NCI-H2171 treated with DMSO at 0.1 percent for 48 hours (cell line): Measurements from ENCODE around the gene DCAF8L2.
"Not testable (repeated sequence)": the region's sequence is repeated elsewhere in the genome, so short reads cannot be mapped to it uniquely, and the experiment has no call there.

ENCODE experiments used
- DNase-seq: peaks from one replicate; lab custom pipeline; 2025; lab: John Stamatoyannopoulos, UW

The DCAF8L2 gene

DNA sequence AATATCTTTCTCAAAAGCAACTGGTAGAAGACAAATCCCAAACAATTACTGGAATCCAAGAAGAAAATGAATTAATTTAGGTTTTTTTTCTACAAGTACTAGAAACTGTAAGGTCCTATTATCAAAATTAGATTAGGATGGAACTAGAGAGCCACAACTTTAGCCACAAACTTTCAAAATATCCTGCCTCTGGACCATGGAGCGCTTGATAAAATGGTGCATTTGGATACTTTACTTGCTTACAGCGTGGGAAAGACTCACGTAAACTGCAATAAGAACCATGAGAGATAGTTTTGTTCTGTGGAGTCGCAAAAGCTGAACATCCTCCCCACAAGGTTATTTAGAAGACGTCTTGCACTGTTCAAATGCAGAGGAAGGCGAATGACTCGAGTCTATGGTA, at the start of gene DCAF8L2:
DCAF8L2 (plus strand) TSS at position 301 of the 400 bp plus-strand sequence. CDS start 156,552 bp downstream, outside the sequence.
- no peak for DNase-seq

DNA sequence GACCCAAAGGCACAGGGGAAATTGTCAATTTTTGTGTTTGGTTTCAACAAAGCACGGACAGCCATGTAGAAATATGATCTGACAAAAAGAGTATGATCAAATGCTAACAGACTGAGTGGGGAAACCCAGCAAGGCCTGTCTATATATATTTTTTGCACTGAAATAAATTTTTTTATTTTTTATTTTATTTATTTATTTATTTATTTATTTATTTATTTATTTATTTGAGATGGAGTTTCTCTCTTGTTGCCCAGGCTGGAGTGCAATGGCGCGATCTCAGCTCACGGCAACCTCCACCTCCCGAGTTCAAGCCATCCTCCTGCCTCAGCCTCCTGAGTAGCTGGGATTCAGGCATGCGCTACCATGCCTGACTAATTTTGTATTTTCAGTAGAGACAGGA, 49.0 kb upstream of the DCAF8L2 start:
- DNase-seq = not testable (repeated sequence)

DNA sequence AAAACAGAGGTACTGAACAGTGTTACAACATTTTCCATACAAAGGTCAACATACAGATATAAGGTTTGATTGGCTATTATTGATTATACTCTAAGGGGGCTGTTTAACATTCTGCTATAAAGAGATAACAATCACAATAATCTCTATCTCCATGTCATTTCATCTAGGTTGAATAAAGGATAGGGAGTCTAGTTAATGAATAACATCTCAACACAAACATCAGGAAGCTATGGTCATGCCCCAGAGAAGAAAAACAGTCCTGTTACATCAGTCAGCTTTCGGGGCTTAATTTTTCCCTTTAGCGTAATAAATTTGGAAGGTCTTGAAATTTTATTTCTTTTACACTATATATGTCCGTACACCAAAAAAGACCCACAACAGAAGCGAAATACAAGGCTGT, 41.5 kb upstream of the DCAF8L2 start:
- DNase-seq = no peak

DNA sequence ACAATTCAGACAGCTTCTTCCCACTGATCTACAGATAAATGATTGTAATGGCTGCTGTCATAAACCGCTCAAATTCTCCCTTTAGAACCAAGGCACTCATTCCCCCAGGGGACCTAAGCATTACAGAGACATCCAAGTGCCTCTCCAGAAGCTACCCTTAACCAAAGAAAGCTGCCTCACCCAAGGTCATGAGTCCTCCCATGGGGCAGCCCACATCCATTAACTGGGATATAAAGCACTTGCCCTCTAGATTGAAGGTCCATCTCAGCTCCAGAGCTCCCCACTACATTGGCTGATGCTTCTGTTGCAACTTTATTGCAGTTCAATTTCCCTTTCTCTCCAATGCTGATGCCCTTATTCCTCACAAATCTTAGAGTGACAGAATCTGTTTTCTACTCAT, 40.5 kb upstream of the DCAF8L2 start:
- DNase-seq = no peak

DNA sequence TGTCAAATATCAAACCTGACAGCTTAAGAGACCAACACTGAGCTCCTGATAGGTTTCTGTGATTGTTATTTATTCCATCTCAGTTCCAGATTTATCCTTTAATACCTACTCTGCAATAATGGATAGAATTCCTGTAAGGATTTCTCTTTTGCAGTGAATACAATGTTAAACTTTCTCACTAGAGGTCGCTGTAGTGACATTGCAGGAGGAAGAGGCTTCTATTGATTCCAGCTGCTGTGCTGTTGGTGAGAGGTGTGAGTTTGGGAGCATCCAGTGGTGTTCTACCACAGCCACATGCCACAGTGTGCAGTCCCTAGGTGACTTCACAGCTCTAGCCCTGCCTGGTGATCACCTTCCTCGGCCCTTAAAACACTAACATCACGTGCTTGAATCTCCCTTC, 34.6 kb upstream of the DCAF8L2 start:
- peak; percentile 9 for DNase-seq

DNA sequence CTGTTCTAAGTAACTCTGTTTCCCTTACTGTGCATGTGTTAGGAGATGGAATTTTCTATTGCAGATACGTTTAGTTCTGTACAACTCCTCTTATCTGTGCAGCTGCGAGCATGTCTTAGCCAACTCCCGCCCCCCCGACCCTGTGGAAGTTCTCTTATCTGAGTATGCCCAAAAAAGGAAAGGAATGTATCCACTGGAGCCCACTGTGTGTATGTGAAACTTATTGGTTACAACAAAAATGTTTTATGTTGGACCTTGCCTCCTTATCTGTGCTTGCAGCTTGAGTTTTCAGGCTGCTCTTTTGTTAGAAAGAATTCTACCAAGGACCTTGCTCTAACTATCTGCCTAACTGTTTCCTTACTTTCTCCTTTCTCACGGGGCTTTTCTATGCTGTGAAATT, 24.2 kb upstream of the DCAF8L2 start:
- no peak for DNase-seq

DNA sequence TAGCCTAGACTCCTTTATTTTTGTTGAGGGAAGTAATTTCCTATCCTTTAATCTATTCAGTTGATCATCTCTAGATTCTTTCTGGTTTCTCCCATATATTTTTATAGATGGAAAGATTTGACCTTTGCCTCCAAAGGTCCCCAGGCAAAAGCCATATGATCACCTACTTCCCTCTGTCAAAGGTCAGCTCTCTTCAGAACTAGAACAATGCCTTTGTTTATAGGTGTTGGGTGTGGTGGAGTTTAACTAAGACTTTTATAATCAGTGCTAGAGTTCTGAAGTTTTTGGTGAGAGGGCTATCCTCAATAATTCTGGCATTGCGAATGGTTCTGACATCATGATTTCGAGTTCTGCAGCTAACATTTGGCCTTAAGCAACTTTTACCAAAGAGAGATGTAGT, 19.0 kb upstream of the DCAF8L2 start:
- DNase-seq = no peak

DNA sequence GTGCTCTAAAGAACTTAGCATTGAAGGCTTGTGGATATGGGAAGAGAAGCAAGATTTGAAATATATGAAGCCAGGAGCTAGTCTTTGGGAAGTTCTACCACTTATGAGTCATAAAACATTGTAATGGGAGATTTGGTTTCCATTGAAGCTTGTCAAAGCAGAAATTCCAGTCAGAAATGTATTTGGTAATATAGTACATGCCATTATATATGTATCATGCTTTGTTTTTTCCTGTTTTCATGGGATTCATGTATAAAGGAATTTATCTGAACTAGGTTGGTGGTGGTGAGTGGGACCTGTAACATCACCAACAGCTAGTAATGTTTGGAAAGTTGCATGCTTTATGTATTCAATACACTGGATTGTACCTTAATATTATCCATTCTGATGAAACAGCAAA, 14.6 kb upstream of the DCAF8L2 start:
- DNase-seq = no peak

DNA sequence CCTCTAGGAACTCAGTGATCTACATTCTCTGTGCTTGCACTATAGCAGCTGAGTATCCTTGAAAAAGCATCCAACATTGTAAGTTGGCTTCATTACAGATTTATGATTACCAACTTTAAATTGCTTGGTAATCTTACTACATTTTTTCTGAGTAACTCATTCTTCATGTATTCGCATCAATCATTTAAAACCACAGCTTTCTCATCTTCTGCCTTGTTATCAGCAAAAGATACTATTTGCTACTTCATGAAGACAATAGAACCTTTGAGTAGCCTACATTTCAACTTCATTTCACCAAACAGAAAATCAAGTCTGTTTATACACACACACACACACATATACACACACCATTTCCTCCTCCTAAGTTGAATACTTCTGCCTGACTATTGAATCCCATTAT, 6.2 kb upstream of the DCAF8L2 start:
- no peak for DNase-seq

DNA sequence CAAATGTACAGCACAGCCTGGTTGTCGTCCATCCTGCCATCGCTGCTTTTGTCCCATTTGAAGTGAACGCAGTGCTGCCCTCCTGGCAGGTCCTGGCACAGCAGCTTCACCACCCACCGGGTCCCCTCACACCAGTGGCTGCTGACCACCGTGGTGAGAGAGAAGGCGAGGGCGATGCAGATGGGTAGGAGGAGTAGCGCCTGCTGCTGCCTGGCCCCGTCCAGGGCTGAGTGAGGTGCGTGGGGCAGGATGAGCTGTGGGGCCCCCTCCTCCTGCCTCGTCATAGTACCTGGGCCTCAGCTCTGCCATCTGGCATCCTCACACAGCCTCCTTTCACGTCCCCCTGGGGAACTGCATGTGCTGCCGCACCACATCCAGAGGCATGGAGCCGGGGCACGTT, 1.8 kb downstream of the DCAF8L2 start:
- peak; percentile 89 for DNase-seq

DNA sequence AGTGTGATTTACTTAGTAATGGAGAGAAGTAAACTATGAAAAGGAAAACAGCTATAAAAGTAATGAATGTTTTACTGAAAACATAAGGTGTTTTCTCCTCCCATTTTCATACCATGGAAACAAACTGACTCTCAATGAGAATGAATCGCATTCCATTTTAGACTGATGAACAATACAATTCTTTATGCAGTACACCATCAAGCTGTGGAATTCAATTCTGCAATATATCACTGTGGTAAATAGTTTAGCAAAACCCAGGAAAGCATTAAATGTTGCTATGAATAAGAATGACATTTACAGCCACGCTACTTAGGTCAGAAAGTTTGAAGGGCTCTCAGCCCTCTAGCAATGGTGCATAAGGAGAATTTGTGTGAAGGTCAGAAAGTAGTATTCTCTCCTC, 7.4 kb downstream of the DCAF8L2 start:
- no peak for DNase-seq

DNA sequence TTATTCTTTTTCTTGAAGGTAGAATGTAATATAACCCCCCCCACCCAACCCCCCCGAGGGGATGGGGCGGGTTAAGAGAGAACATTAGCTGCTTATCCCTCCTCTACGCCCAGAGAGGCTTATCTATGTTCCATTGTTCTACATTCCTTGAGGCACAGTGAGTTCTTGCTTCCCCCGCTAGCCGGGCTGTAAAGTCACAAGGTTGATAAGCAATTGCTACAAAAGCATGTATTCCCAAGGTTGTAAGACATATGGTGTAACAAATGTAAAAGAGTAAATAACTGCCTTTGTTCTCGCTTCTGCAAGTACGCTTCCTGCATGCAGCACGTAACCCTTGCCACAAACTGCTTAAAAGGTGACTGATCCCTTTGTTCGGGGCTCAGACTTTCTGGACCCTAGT, 8.2 kb downstream of the DCAF8L2 start:
- DNase-seq = peak; percentile 4

DNA sequence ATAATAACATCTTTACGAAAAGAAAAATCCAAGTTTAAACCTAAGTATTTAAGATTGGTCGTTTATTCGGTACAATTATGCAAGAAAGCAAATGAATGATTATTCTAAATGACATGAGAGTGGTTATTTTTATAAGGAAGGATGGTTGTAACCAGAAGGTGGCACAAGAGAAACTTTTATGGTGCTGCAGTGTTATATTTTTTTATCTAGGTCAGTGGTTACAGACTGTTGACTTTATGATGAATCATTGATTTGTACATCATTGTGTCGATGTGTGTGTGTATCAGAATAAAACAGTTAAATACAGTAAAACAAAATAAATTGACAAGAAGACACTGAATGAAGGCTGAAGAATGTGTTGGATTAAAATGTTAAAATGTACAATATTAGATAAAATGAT, 9.8 kb downstream of the DCAF8L2 start:
- DNase-seq = peak; percentile 22

DNA sequence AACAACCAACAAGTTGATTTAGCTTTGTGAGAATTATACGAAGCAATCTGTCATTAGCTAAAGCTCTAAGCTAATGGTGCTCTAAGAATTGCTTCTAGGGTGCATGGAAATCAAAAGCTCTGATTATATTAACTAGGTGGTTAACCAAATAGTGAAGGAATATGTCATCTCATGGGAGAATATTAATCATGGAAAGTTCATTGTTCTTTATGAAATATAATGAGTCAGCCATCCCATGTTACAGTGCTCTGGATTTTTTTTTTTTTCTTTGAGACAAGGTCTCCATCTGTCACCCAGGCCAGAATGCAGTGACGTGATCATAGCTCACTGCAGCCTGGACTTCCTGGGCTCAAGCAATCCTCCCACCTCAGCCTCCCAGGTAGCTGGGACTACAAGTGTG, 10.5 kb downstream of the DCAF8L2 start:
- peak; percentile 47 for DNase-seq

DNA sequence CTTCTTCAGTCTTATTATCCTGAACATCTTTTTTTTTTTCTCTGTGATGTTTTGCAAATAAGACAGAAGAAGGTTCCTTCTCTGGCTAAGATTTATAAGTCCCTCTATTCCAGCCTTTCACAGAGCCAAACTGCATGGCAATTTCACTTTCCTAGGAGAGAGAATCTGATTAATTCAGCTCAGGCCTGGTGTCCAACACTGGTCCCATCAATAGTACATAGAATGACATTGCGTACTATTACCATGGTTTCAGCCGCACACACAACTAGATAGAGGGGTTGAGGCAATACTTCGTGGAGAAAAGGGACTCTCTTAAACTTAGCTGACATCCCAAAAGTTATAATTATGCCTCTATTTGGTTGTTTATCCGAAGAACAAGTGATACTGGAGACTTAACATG, 18.5 kb downstream of the DCAF8L2 start:
- no peak for DNase-seq

DNA sequence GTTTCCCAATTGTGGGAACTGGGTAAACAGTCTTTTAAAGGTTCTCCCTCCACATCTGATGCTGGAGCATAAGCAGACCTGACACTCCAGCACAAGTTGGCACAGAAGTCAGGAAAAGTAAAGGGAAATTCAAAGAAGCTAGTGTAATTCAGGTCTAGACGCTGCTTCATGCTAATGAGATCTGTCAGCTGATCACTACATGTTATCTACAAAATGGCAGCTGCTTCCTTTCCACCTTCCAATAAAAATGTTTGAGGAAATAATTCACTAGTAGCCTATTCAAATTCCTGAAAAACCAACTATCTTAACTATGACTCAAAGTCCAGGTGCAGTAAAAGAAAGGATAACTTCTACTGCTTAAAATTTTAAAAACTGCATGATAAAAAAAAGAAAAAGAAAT, 29.3 kb downstream of the DCAF8L2 start:
- DNase-seq = no peak

DNA sequence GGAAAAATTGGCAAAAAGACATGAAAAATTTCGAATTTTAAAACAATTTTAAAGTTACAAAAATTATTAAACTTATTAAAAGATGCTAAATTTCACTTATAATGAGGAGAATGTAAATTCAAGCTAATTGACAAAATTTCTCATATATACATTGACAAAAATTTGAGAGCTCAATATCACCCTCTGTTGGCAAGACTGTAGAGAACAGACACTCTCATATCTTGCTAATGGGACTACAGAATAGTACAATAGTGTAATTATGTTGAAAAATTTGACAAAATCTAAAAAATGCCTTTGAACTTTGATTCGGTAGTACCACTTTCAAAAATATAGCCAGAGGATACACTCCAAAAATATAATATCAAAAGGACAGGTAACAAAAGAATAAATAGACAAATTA, 29.8 kb downstream of the DCAF8L2 start:
- peak; percentile 38 for DNase-seq

DNA sequence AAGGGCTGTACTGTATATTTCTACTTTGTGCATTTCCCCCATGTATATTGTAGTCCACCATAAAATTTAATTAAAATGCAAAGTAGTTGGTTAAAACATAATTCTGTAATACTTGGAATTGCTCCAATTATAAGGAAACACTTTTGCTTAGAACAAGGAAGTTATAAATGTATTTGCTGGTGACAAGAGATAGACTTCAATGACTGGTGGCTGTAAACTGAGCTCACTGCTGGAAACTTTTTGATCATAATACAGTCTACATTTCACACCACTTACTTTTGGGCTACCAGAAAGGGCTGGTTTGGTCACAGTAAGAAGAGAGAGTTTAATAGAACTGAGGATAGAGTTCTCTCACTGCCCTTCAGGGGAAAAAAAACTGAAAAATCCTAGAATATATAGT, 32.7 kb downstream of the DCAF8L2 start:
- no peak for DNase-seq

DNA sequence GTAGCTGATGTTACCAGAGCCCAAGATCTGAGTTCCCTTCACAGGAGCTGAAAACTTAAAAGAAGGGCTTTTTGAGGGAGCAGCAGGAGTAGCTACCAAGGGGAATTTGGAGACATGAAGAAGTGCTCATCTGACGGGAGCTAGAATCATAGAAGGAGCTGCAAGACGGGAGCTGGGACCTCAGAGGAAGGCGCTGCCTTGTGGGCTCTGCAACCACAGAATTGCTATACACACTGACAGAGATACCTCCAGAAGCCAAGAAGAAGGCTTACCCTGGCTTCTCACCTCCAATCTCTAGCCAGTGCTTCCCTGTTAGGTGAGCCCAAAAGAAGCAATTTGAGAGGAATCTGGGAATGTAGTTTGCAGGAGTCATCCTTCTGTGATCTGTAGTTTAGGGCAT, 35.9 kb downstream of the DCAF8L2 start:
- DNase-seq = no peak

DNA sequence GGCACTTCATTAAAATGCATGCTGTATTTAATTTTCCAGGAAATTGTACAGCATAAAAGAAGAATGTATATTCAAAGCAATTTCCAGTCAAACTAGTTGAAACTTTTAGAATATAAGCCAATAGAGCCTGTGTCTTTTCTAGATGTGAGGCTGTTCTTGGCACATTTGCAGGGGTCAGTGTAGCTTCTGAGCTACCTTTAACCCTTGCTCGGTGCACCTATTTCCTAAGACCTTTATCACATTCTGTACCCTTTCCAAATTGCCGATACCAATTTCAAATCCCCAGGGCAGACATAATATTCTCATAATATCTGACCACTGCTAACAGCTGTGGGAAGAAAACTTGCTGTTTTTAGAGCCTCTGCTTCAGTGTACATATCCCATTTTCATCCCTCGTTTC, 43.2 kb downstream of the DCAF8L2 start:
- DNase-seq = no peak

DNA sequence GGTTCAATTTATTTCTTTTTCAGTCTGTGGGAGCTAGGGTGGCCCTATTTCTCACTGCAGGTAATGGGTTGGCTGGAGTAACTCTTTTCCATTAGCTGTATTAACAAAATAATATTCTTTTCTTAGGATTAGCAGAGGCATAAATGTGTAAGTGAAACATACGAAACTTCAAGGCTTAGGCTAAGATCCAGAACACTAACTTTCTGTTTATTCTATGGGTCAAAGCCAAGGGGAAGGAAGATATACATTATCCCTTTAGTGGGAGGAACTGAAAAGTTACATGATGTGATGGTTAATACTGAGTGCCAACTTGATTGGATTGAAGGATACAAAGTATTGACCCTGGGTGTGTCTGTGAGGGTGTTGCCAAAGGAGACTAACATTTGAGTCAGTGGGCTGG, 66.4 kb downstream of the DCAF8L2 start:
- no peak for DNase-seq

DNA sequence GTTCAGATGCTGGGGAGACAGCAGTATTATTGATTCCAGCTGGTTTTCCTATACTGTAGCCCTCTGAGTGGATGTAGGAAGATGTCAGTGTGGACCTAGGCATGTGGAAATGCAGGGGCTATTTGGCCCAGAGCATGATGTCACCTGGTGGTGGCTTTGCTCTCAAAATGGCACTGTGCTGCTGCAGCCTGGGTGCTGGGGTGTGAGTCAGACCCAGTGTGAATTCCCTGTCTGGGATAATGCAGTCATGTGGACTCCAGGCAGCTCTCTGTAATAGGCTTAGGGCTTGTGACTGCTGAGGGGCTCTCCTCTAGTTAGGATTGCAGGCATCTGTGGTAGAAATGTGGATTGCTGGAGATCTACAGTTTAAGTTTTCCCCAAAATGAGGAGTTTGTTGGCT, 70.7 kb downstream of the DCAF8L2 start:
- no peak for DNase-seq

DNA sequence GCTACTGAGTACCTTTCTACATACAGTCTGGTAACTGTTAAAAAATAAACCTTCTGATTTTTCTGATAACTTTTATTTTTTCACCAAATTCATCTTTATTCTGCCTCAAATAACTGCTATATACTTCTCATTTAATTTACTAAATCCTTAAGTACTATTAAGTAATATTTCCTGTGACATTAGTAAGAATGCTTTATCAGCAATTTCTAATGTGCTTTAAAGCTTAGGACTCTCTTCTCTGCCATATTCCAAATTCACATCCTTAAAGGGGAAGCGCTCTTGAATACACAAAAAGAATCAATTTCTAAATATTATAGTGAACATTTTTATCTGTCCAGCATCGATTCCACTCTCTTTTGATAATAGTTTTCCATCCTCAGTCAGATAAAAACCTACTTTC, 81.1 kb downstream of the DCAF8L2 start:
- DNase-seq = no peak

DNA sequence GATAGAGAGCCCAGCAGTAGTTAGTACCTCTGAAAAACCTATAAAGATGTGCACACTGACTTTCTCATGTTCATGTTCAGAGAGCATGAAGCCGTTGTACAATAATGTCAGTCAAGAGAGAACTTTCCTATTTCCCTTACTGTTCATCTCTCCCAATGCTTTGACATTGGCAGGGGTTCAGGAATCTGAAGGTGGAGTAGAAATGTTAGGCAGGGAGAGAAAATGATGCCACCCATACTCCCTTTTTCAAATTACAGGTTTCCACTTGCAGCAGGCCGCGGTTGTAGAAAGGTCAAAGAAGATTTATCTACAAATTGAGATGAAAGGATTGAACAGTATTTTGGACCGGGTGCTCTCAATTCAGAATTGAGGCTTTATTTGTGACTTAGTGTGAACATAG, 84.3 kb downstream of the DCAF8L2 start:
- DNase-seq = no peak

DNA sequence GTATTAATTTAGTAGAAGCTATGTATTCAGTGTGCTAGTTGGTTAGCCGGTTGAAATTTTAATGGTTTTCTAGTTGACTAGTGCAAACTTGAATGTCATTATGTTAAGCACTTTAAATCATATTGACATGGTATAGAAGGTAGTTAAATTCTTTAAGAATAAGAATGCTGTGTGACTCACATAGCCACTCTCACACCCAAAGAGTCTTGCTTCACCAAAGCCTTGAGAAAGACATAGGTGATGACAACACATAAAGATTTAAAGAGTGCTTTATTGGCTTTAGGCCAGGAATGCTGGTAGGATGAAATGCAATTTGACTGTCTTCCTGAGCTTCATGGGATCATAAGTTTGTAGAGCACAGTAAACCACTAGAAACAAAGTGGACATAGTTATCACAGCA, 85.3 kb downstream of the DCAF8L2 start:
- DNase-seq = no peak
